Lung microvascular endothelial cell (primary cell): ENCODE measurements around the gene ZNF747. TPM values are rescaled to one million over a fixed set of nuclear protein-coding genes. Genes with fewer than 3 reads are reported as not detected.
"Not testable (repeated sequence)": the region's sequence is repeated elsewhere in the genome, so short reads cannot be mapped to it uniquely, and the experiment has no call there.

Source experiments
- DNase-seq, 2 donors: peaks; one replicate each; pipeline versions ENCODE4 v3.0.0 to v3.0.0-alpha.2; 2010; ENCODE audit warnings: low read depth in 2 of 2
- total RNA-seq: library from RNA; depleted of rRNA; stranded (reverse); fragments of >200 nt; gene quantifications from 2 replicates; pipeline ENCODE4 v1.2.1, GENCODE V29; 2014

The ZNF747 gene
- total RNA-seq, 1 donor from 2014 or later: 7.7 TPM

- DNase-seq: peak in 1 of 2 donors; percentile 41
Measured at GRCh38 chr16:30535106-30535776, 583 bp upstream of the ZNF747 start.

GRCh38 chr16:30533748-30534367 lies 800 bp downstream of the ZNF747 start:
- no peak for DNase-seq

- peak in 1 of 2 donors; percentile 10 for DNase-seq
Measured at GRCh38 chr16:30533146-30533522, 1.5 kb downstream of the ZNF747 start.

DNA sequence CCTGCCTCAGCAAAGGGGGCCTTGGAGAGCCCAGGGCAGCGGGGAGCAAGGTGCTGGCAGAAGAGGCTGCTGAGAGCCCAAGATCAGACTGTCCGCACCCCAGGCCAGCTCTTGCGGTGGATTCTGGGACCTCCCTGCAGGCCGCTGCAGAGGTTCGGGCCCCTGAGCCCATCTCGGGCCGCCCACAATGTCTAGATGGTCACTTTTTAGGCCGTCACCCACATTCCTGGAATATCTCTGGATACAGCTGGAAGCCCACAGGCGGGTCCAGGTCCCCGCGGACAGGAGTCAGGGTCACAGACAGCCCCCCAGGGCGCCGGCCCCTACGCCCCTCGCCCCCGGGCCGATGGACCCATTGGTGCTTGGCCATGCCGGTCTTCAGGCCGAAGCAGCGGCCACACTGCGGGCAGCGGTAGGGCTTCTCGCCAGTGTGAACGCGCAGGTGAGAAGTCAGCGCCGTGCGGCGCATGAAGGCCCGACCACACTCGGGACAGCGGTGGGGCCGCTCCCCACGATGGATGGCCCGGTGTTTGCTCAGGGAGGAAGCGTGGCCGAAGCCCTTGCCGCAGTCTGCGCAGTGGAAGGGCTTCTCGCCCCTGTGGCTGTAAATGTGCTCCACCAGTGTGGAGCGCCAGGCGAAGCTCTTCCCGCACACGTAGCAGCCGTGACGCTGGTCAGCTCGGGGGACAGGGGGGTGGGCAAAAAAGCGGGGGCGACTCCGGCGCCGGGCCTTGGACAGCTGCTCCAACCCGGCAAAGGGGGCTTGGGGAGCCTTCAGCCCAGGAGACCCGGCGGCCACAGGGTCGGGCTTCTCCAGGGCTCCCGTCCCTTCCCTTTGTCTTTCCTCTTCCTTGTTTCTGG lies 2.1 kb downstream of the ZNF747 start:
- no peak for DNase-seq

GRCh38 chr16:30530163-30531037 lies 4.3 kb downstream of the ZNF747 start:
- no peak for DNase-seq

- no peak for DNase-seq
Measured at GRCh38 chr16:30528799-30529457, 5.7 kb downstream of the ZNF747 start.

DNA sequence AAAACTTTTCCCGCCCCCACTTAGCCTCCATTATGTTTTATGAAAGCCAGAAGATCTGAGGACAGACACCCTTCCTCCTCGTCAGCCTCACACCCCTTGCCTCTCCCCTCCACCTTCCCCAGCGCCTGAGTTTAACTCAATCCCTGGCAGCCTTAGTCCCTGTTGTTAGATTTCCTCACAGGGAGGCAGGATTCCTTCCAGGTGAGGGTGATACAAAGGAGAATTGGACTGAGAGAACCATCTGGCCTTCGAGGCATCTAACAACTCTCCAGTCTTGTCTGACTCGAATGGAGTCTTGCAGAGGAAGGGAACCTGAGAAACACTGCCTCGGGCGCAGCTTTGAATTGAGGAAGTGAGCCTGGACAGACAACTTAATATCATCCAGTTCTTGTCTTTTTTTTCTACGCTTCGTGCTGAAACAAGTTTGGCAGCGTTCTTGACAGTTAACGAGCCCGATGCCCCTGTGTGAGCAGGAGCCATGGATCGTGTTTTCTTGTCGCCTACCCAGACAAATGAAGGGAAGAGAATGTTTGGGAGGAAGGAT lies 7.0 kb downstream of the ZNF747 start:
- DNase-seq: no peak

DNA sequence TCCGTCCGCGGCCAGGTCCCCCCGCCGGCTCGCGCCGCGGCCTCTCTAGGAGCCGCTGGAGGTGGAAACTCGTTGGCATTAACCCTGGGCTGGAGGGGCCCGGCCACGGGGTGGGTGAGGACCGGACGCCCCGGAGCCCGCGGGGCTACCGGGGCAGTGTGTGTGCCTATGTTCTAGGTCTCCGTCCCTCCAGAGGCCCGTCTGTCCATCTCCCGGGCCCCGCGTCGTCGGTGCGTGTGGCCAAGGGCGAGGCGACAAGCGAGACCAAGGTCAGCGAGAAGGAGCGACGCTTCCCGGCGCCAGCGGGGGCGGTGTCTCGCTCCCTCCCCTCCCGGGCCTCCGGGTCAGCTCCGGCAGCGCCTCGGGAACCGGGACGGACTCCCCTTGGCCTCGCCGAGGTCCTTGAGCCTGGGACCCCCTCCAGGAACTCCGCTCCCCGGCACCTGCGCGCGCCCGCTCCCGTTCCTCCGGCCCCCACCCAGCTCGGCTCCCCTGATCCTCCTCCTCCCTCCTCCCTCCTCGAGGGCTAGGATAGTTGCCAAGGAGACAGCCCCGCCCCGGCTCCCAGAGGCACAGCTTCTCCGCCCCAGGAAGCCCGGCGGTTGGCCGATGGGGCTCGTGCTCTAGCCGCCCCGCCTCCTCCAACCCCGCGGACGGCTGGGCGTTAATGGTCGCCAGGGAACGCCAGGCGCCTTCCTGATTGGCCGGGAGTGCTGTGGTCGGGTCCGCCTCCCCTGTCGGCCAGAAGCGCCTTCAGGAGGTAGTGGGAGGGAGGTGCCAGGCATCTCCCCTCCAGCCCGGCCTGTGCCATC lies 7.6 kb downstream of the ZNF747 start:
- DNase-seq: peak; percentile 97 to 98

DNA sequence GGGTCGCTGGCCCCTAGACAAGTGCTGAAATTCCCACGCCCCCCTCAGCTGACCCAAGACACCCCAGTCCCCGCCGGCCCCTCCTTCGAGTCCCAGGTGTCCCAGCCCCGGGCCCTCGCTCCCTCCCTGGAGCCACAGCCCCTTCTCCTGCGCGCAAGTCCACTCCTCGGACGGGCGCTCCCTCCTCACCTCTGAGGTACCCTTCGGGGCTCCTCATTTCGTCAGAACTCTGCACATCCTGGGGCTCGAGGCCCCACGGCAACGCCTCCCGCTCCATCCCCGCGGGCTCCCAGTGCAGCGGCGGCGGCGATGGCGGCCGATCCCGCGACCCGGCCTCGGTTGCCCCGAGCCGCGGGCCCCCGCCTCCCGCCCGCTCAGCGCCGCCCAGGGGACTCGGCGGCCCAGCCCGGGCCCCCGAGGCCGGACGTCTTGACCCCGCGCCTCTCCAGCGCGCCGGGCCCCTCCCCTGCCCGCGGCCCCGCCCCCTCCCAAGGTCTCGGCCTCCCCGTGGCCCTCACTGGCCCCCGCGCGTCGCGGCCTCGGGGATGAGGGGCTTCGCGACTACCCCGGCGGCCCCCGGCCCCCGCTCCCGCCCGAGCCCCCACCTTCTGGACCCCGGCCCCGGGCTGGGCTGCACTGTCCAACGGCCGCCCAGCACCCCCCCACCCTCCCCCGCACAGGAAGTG lies 8.4 kb downstream of the ZNF747 start, which contains the start of gene ZNF768:
TSS of gene ZNF768 (minus strand) at position 430 of the 686 bp plus-strand sequence. CDS start at position 277, 153 bp downstream.
- peak; percentile 16 to 30 for DNase-seq

- no peak for DNase-seq
Measured at GRCh38 chr16:30525844-30526136, 8.9 kb downstream of the ZNF747 start.

DNA sequence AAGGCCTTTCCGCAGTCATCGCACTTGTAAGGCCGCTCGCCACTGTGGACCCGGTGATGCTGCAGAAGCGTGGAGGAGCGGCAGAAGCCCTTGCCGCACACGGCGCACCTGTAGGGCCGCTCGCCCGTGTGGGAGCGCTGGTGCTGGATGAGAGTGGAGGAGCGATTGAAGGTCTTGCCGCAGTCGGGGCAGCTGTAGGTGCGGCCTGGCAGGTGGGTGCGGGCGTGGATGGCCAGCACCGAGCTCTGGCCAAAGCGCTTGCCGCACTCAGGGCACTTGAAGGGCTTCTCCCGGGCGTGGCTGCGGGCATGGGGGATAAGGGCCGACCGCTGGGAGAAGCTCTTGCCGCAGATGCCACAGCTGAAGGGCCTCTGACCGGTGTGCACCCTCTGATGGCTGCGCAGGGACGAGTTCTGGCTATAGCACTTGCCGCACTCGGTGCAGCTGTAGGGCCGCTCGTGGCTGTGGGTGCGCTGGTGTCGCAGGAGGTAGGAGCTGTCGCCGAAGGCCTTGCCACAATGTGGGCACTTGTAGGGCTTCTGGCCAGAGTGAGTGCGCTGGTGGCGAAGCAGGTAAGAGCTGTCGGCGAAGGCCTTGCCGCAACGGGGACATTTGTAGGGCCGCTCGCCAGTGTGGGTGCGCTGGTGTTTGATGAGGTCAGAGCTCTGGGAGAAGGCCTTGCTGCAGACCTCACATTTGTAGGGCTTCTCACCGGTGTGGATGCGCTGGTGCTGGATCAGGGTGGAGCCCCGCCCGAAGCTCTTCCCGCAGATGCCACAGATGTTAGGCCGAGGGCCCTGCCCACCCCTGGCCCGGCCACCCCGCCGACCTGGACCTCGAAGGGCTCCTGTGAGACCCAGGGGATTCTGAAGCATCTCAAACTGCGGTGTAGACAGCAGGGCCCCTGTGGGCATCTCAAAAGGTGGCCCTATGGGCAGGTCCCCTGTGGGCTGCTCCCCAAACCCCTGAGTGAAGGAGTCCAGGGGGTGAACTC lies 9.8 kb downstream of the ZNF747 start:
- no peak for DNase-seq

GRCh38 chr16:30523768-30524574 lies 10.7 kb downstream of the ZNF747 start:
- DNase-seq: no peak

DNA sequence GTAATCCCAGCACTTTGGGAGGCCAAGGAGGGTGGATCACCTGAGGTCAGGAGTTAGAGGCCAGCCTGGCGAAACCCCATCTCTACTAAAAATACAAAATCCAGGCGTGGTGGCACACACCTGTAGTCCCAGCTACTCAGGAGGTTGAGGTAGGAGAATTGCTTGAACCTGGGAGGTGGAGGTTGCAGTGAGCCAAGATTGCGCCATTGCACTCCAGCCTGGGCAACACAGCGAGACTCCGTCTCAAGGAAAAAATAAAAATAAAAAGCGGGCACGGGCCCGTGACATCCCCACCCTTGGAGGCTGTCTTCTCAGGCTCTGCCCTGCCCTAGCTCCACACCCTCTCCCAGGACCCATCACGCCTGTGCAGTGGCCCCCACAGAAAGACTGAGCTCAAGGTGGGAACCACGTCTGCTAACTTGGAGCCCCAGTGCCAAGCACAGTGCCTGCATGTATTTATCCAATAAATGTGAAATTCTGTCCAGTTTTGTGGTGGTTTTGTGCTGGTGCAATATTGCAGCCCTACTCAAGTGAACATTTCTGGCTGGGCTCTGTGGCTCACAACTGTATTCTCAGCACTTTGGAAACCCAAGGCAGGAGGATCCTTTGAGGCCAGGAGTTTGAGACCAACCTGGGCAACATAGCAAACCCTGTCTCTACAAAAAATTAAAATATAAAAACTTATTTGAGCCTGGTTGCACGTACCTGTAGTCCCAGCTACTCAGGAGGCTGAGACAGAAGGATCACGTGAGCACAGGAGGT lies 11.8 kb downstream of the ZNF747 start:
- not testable (repeated sequence) for DNase-seq

- no peak for DNase-seq
Measured at GRCh38 chr16:30521873-30522641, 12.6 kb downstream of the ZNF747 start.

DNA sequence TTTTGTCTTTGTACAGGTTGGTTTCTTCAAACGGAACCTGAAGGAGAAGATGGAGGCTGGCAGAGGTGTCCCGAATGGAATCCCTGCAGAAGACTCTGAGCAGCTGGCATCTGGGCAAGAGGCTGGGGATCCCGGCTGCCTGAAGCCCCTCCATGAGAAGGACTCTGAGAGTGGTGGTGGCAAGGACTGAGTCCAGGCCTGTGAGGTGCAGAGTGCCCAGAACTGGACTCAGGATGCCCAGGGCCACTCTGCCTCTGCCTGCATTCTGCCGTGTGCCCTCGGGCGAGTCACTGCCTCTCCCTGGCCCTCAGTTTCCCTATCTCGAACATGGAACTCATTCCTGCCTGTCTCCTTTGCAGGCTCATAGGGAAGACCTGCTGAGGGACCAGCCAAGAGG lies 13.2 kb downstream of the ZNF747 start:
- no peak for DNase-seq
